H9 (cell line): Measurements from ENCODE around the gene SPDYE2B. TPM values are rescaled to one million over a fixed set of nuclear protein-coding genes. Genes with fewer than 3 reads are reported as not detected.
"Not testable (repeated sequence)": the region's sequence is repeated elsewhere in the genome, so short reads cannot be mapped to it uniquely, and the experiment has no call there.

Experiments
- DNase-seq: peaks from one replicate; pipeline ENCODE4 v3.0.0-alpha.2; 2017
- H2AFZ ChIP-seq: one replicate; pipeline ENCODE4 v1.6.1; 2013; ENCODE audit warnings: mild to moderate bottlenecking, low read length, control low read depth, moderate library complexity
- H2AK5ac ChIP-seq: 2 replicates; pipeline ENCODE4 v1.6.1; 2013; ENCODE audit warnings: low read length, control low read depth, mixed read lengths; ENCODE audit not compliant: insufficient read length
- H2BK120ac ChIP-seq: one replicate; pipeline ENCODE4 v1.6.1; 2013; ENCODE audit warnings: low read depth, mild to moderate bottlenecking, low read length, control low read depth, inconsistent platforms; ENCODE audit not compliant: poor library complexity, severe bottlenecking
- H2BK12ac ChIP-seq: 2 replicates; pipeline ENCODE4 v1.6.1; 2013; ENCODE audit warnings: low read length, control low read depth, mixed read lengths, low read depth; ENCODE audit not compliant: insufficient read length
- H2BK15ac ChIP-seq: 2 replicates; pipeline ENCODE4 v1.6.1; 2013; ENCODE audit warnings: low read depth, low read length, control low read depth
- H2BK20ac ChIP-seq: one replicate; pipeline ENCODE4 v1.6.1; 2013; ENCODE audit warnings: low read depth, mild to moderate bottlenecking, low read length, control low read depth, inconsistent platforms; ENCODE audit not compliant: poor library complexity, severe bottlenecking
- H2BK5ac ChIP-seq: 2 replicates; pipeline ENCODE4 v1.6.1; 2013; ENCODE audit warnings: low read length, control low read depth, mixed read lengths; ENCODE audit not compliant: insufficient read length
- H3K14ac ChIP-seq: 2 replicates; pipeline ENCODE4 v1.6.1; 2013; ENCODE audit warnings: low read length, control low read depth; ENCODE audit not compliant: insufficient read depth
- H3K18ac ChIP-seq: 2 replicates; pipeline ENCODE4 v1.6.1; 2013; ENCODE audit warnings: low read depth, mild to moderate bottlenecking, mixed read lengths, low read length, control low read depth; ENCODE audit not compliant: insufficient read length
- H3K23ac ChIP-seq: 2 replicates; pipeline ENCODE4 v1.6.1; 2013; ENCODE audit warnings: low read length, control low read depth, mixed read lengths, low read depth; ENCODE audit not compliant: insufficient read length
- H3K23me2 ChIP-seq: 2 replicates; pipeline ENCODE4 v1.6.1; 2013; ENCODE audit warnings: low read depth, mild to moderate bottlenecking, mixed read lengths, low read length, control low read depth; ENCODE audit not compliant: insufficient read length, poor library complexity, severe bottlenecking
- H3K27ac ChIP-seq: 2 replicates; pipeline ENCODE4 v1.5.1; 2013; ENCODE audit warnings: low read length, control low read depth, mixed read lengths, low read depth; ENCODE audit not compliant: insufficient read length
- H3K27me3 ChIP-seq: 2 replicates; pipeline ENCODE4 v1.6.1; 2013; ENCODE audit warnings: low read length, control low read depth, inconsistent platforms; ENCODE audit not compliant: insufficient read depth
- H3K4ac ChIP-seq: 2 replicates; pipeline ENCODE4 v1.6.1; 2013; ENCODE audit warnings: low read depth, mild to moderate bottlenecking, control low read depth, inconsistent platforms, low read length, moderate library complexity
- H3K4me1 ChIP-seq: 2 replicates; pipeline ENCODE4 v1.6.1; 2013; ENCODE audit warnings: low read length, control low read depth, inconsistent platforms; ENCODE audit not compliant: insufficient read depth
- H3K4me2 ChIP-seq: 2 replicates; pipeline ENCODE4 v1.6.1; 2013; ENCODE audit warnings: low read length, control low read depth, mixed read lengths; ENCODE audit not compliant: insufficient read length, insufficient read depth
- H3K56ac ChIP-seq: 2 replicates; pipeline ENCODE4 v1.6.1; 2013; ENCODE audit warnings: low read depth, mild to moderate bottlenecking, mixed read lengths, low read length, control low read depth; ENCODE audit not compliant: insufficient read length
- H3K79me1 ChIP-seq: 2 replicates; pipeline ENCODE4 v1.6.1; 2013; ENCODE audit warnings: low read depth, mild to moderate bottlenecking, moderate library complexity, low read length, control low read depth, inconsistent platforms; ENCODE audit not compliant: insufficient read depth, poor library complexity, severe bottlenecking
- H3K79me2 ChIP-seq: 2 replicates; pipeline ENCODE4 v1.6.1; 2013; ENCODE audit warnings: low read length, control low read depth, inconsistent platforms; ENCODE audit not compliant: insufficient read depth
- H3K9ac ChIP-seq: 2 replicates; pipeline ENCODE4 v1.6.1; 2013; ENCODE audit warnings: low read length, control low read depth, mixed read lengths; ENCODE audit not compliant: insufficient read length; ENCODE audit errors: extremely low read depth
- H3K9me3 ChIP-seq: one replicate; pipeline ENCODE4 v1.6.1; 2013; ENCODE audit warnings: low read depth, low read length, inconsistent platforms; ENCODE audit not compliant: control insufficient read depth
- H3T11ph ChIP-seq: one replicate; pipeline ENCODE4 v1.6.1; 2013; ENCODE audit warnings: mild to moderate bottlenecking, low read length, control low read depth, inconsistent platforms
- H4K20me1 ChIP-seq: one replicate; pipeline ENCODE4 v1.6.1; 2013; ENCODE audit not compliant: control insufficient read depth, insufficient read length, insufficient read depth
- H4K5ac ChIP-seq: 2 replicates; pipeline ENCODE4 v1.6.1; 2013; ENCODE audit warnings: low read depth, mild to moderate bottlenecking, mixed read lengths, low read length, control low read depth; ENCODE audit not compliant: insufficient read length
- H4K8ac ChIP-seq: replicated peaks from 2 replicates; pipeline ENCODE4 v1.6.1; 2013; ENCODE audit warnings: low read length, control low read depth, mixed read lengths, low read depth; ENCODE audit not compliant: insufficient read length
- H4K91ac ChIP-seq: 2 replicates; pipeline ENCODE4 v1.6.1; 2013; ENCODE audit warnings: low read depth, mild to moderate bottlenecking, moderate library complexity, mixed read lengths, low read length, control low read depth; ENCODE audit not compliant: insufficient read length
- H3K27ac Mint-ChIP-seq, 3 experiments: 2 replicates in 2 of 3; 3 replicates in 1 of 3; pipeline ENCODE4 v1.8.0; 2020 to 2021; ENCODE audit warnings: mixed read lengths in 3 of 3, mild to moderate bottlenecking in 1 of 3, moderate library complexity in 1 of 3
- H3K27me3 Mint-ChIP-seq: 2 replicates; pipeline ENCODE4 v1.8.0; 2021; ENCODE audit warnings: low read depth, mild to moderate bottlenecking, moderate library complexity, mixed read lengths
- H3K36me3 Mint-ChIP-seq, 3 experiments: 2 replicates in 2 of 3; 3 replicates in 1 of 3; pipeline ENCODE4 v1.8.0; 2020 to 2021; ENCODE audit warnings: low read depth in 3 of 3, mixed read lengths in 3 of 3; ENCODE audit not compliant: insufficient read depth in 1 of 3
- H3K4me1 Mint-ChIP-seq, 2 experiments: 2 replicates each; pipeline ENCODE4 v1.8.0; 2020; ENCODE audit warnings: mixed read lengths in 2 of 2
- H3K4me3 Mint-ChIP-seq, 2 experiments: 2 replicates in 1 of 2; 3 replicates in 1 of 2; pipeline ENCODE4 v1.8.0; 2020 to 2021; ENCODE audit warnings: mild to moderate bottlenecking in 2 of 2, mixed read lengths in 2 of 2, moderate library complexity in 1 of 2
- H3K9me3 Mint-ChIP-seq, 2 experiments: 2 replicates in 1 of 2; 3 replicates in 1 of 2; pipeline ENCODE4 v1.8.0; 2020; ENCODE audit warnings: mild to moderate bottlenecking in 2 of 2, mixed read lengths in 2 of 2, moderate library complexity in 1 of 2
- WGBS: extraction: QIAGEN DNeasy Blood & Tissue Kit; methylation state at CpG from one replicate; pipeline ENCODE4 v1.1.7; 2013; ENCODE audit warnings: missing lambda C conversion rate, low lambda C conversion rate, mixed read lengths; ENCODE audit not compliant: insufficient read length; ENCODE audit errors: extremely low coverage; 5-methylcytosine and 5-hydroxymethylcytosine counted together
- total RNA-seq: library from RNA; stranded (reverse); gene quantifications from 2 replicates; pipeline ENCODE4 v1.2.1, GENCODE V29; 2021

The SPDYE2B gene
- total RNA-seq, 1 experiment from 2014 or later = not detected

DNA sequence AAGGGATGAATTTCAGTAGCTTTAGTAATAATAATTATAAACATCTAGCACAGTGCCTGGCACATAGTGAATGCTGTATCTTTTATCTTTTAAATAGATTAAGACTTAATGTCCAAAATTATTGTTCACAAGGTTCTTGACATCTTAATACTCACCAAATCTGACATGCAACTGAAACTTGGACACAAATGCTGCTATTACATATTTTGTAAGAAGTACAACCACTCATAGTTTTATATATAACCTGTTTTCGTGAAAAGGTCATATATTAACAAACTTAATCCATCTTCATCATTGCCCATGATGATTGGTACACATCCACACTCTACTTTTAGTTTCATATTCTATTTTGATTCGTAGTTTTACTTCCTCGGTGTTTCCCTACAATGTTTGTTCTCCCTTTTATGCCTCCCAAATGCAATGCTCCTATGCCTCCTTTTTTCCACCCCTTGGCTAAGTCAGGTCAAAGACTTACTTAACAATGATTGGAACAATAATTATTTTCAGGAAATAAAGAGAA lies 45.0 kb downstream of the SPDYE2B start:
- not testable (repeated sequence) for H4K5ac ChIP-seq, H3K27ac Mint-ChIP-seq, H3K4me3 Mint-ChIP-seq, H3T11ph ChIP-seq, H2BK15ac ChIP-seq, H2BK12ac ChIP-seq, H4K20me1 ChIP-seq, H3K4me2 ChIP-seq, H3K27ac ChIP-seq, H3K23me2 ChIP-seq, H3K4me1 ChIP-seq, H2BK120ac ChIP-seq, H3K79me2 ChIP-seq, H3K9me3 ChIP-seq, H3K56ac ChIP-seq, H3K79me1 ChIP-seq, H3K23ac ChIP-seq, H3K4me1 Mint-ChIP-seq, H4K8ac ChIP-seq, H3K27me3 ChIP-seq, H2BK5ac ChIP-seq, H4K91ac ChIP-seq, H3K36me3 Mint-ChIP-seq, H3K4ac ChIP-seq, H3K9me3 Mint-ChIP-seq, H3K9ac ChIP-seq, DNase-seq, H2AFZ ChIP-seq, H2BK20ac ChIP-seq, H2AK5ac ChIP-seq, H3K18ac ChIP-seq, H3K14ac ChIP-seq
- WGBS = no CpG with 5 or more reads among the region's 3 CpGs
- peaks cover 31% of the 10 kb centered on the region for H3K27me3 Mint-ChIP-seq

DNA sequence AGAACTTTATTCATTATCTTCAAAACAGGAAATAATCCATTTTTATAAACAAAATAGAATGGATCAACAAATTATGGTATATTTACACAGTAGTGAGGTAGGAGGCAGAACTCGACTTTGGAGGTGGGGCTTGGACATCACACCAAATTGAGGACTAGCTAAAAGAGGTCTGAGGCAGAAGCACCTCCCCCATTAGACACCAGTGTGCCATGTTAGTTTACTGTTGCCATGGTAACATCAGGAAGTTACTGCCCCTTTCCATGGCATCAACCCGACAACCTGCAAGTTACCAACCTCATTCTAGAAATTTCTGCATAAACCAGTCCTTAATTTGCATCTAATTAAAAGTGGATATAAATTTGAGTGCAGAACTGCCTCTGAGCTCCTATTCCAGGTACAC lies 45.9 kb downstream of the SPDYE2B start:
- not testable (repeated sequence) for H3K14ac ChIP-seq, H4K5ac ChIP-seq, H3K4ac ChIP-seq, H3K36me3 Mint-ChIP-seq, H2AFZ ChIP-seq, H3K23me2 ChIP-seq, H3K9me3 Mint-ChIP-seq, H3K27me3 ChIP-seq, H3K27ac Mint-ChIP-seq, H3K79me2 ChIP-seq, H3K56ac ChIP-seq, H3K23ac ChIP-seq, H4K20me1 ChIP-seq, H3K27ac ChIP-seq, H3K4me3 Mint-ChIP-seq, H2BK120ac ChIP-seq, H3K18ac ChIP-seq, H3T11ph ChIP-seq, H4K8ac ChIP-seq, H3K79me1 ChIP-seq, DNase-seq, H3K9ac ChIP-seq, H2BK12ac ChIP-seq, H3K9me3 ChIP-seq, H3K4me1 Mint-ChIP-seq, H2AK5ac ChIP-seq, H3K4me1 ChIP-seq, H4K91ac ChIP-seq, H3K4me2 ChIP-seq, H2BK20ac ChIP-seq, H2BK15ac ChIP-seq, H2BK5ac ChIP-seq
- peaks cover 29% of the 10 kb centered on the region for H3K27me3 Mint-ChIP-seq
- no CpG with 5 or more reads among the region's 2 CpGs for WGBS
